GM12875 (cell line): ENCODE measurements around the gene GABARAP.

Experiments
- H3K4me3 ChIP-seq: one replicate; pipeline ENCODE4 v1.5.1; 2011; ENCODE audit warnings: low read depth, low read length, control low read depth
- CTCF ChIP-seq: IDR thresholded peaks from 2 replicates; pipeline ENCODE4 v1.5.1; 2011; ENCODE audit warnings: low read depth, mild to moderate bottlenecking, control low read depth, inconsistent platforms, low read length, moderate library complexity, borderline replicate concordance; ENCODE audit not compliant: insufficient read depth

GABARAP gene

GRCh38 chr17:7232114-7232513 is 10.1 kb downstream of the GABARAP start:
- TF ChIP-seq CTCF: no peak
- no peak overlapping the region for H3K4me3 ChIP-seq

- H3K4me3 ChIP-seq: no peak overlapping the region
- no peak for TF ChIP-seq CTCF
These were observed 12.7 kb downstream of the GABARAP start for GRCh38 chr17:7229504-7229903.

- H3K4me3 ChIP-seq: no peak overlapping the region
These were observed 13.3 kb downstream of the GABARAP start for GRCh38 chr17:7228920-7229319.

GRCh38 chr17:7226721-7227710 is 15.2 kb downstream of the GABARAP start:
- H3K4me3 ChIP-seq: no peak overlapping the region
- TF ChIP-seq CTCF: no peak

More at GRCh38 chr17:7228920-7229319, 13.3 kb downstream of the GABARAP start:
- no peak for TF ChIP-seq CTCF

- H3K4me3 ChIP-seq: no peak overlapping the region
- no peak for TF ChIP-seq CTCF
These were observed 16.4 kb downstream of the GABARAP start for GRCh38 chr17:7225711-7226331.

GRCh38 chr17:7224661-7225111 is 17.6 kb downstream of the GABARAP start:
- TF ChIP-seq CTCF: no peak
- no peak overlapping the region for H3K4me3 ChIP-seq
